ENCODE results near the gene CBFA2T3. TPM values are rescaled to one million over a fixed set of nuclear protein-coding genes. Genes with fewer than 3 reads are reported as not detected.
A peak's percentile ranks its signal among the peaks of the same experiment; 100 is the strongest.

Gene CBFA2T3
- total and polyA plus RNA-seq, 2 of the 8 experiments (the other 6 are each of a cell fraction or from before 2014, with no cell fraction given), result 0.51 to 1.3 TPM

DNA sequence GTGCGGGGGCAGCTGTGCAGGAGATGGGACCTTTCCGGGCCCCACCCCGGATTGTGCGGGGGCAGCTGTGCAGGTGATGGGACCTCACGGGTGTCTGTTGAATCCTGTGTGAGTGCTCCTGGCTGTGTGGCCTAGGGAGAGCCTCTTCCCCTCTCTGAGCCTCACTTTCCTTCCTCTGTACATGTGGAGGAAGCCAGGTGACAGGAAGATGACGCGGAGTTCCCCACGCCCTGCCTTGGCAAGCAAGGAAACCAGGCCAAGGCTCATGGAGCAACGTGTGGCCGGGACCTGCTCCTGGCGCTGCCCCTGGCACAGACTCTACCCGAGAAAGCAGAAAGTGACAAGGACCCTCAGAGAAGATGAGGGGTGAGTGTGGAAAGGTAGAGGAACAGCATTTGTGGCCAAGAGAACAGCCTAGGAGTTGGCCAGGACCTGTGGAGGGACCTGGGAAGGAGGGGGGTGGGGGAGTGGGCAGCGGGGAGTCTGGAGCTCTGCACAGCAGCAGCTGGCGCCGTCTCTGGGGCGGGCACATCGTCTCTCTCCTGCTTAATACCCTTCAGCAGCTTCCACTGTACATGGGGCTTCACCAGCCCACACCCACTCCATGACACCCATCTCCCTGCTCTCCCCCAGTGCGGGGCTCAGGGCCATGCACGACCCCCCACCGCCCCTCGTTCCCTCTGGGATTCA is 72.2 kb downstream of the CBFA2T3 start:
- peak overlapping the region; percentile 63; the same call in 1 of the 2 replicates for H4K8ac ChIP-seq (ENCODE audit: extremely low read depth, insufficient read depth, low read length)
- H3K27ac ChIP-seq (ENCODE audit: low read depth, low read length), result no peak overlapping the region
- H2BK20ac ChIP-seq (ENCODE audit: low read length), result no peak overlapping the region
- ChIA-PET CTCF (ENCODE audit: partially characterized antibody) (interaction anchor here (0.7 to 1.3 kb wide), 6 partner anchors 18 to 262 kb away, joined by 3 read pairs; no protein-coding TSS in a partner anchor), POLR2A (ENCODE audit: partially characterized antibody) (interaction anchor here (1.3 kb wide), 1 partner anchor 47 kb away, joined by 5 read pairs; the partner anchor contains the start of gene TRAPPC2L)
- no peaks in the 10 kb centered on the region for H3K36me3 ChIP-seq (ENCODE audit: control insufficient read depth in 2 of 4, insufficient read depth in 4 of 4, low read length in 3 of 4)
- H2AFZ ChIP-seq (ENCODE audit: low read length), result no peak overlapping the region
- no peak overlapping the region for H4K91ac ChIP-seq (replicated peaks; ENCODE audit: insufficient read length, low read length)
- H4K20me1 ChIP-seq (replicated peaks in 1 of 2; ENCODE audit: control insufficient read depth in 1 of 2, insufficient read depth in 2 of 2, low read length in 2 of 2), result peaks cover 0 to 2% of the 10 kb centered on the region in 2 experiments
- H3K23me2 ChIP-seq (ENCODE audit: low read depth, low read length), result no peaks in the 10 kb centered on the region
- H3K27me3 ChIP-seq (replicated peaks in 1 of 4; ENCODE audit: control insufficient read depth in 3 of 4, extremely low read depth in 1 of 4, insufficient read depth in 3 of 4, low read length in 3 of 4), result no peaks in the 10 kb centered on the region
- H3K4me2 ChIP-seq (ENCODE audit: insufficient read depth in 1 of 2, low read depth in 2 of 2, low read length in 2 of 2), result 0 out of 4 replicates have a peak overlapping the region, but pooled peaks of 1 of the 2 experiments have one; percentile 6
- no peak overlapping the region for H3K4ac ChIP-seq (replicated peaks; ENCODE audit: insufficient read length, low read depth, low read length)
- H3K9me3 ChIP-seq (ENCODE audit: insufficient read depth in 2 of 2, low read depth in 1 of 2, low read length in 1 of 2), result no peaks in the 10 kb centered on the region
- H3K9ac ChIP-seq (replicated peaks in 1 of 4; ENCODE audit: extremely low read depth in 1 of 4, low read depth in 3 of 4, low read length in 3 of 4), result no peak overlapping the region
- H3K79me1 ChIP-seq (ENCODE audit: low read depth, low read length), result no peaks in the 10 kb centered on the region
- no peak overlapping the region for H3K23ac ChIP-seq (ENCODE audit: insufficient read length)
- no peak overlapping the region for H3K56ac ChIP-seq (replicated peaks; ENCODE audit: insufficient read length, low read depth, low read length)
- H2BK120ac ChIP-seq (replicated peaks; ENCODE audit: low read depth, low read length), result no peak overlapping the region
- no peak overlapping the region for H2AK5ac ChIP-seq (ENCODE audit: low read depth, low read length)
- H2BK15ac ChIP-seq (ENCODE audit: low read length), result peak overlapping the region; percentile 25
- no peaks in the 10 kb centered on the region for H3K79me2 ChIP-seq (ENCODE audit: control insufficient read depth in 1 of 2, insufficient read depth in 2 of 2, low read length in 2 of 2)
- DNase-seq (ENCODE audit: low read depth in 1 of 2, low spot score in 2 of 2) (no peak), FAIRE-seq (no peak)
- no peak overlapping the region; the same call in 1 of the 2 replicates for H3K18ac ChIP-seq (ENCODE audit: extremely low read depth, low read length)
- no peak overlapping the region for H4K5ac ChIP-seq (ENCODE audit: insufficient read length, low read depth, low read length)
- 0 out of 2 replicates have a peak overlapping the region, but pooled peaks have one; percentile 24 for H2BK5ac ChIP-seq (ENCODE audit: low read depth, low read length)
- WGBS, 2 experiments (ENCODE audit: extremely low coverage in 1 of 2, insufficient coverage in 1 of 2, insufficient read length in 1 of 2, insufficient replicate concordance in 2 of 2, low coverage in 1 of 2, low lambda C conversion rate in 2 of 2, missing lambda C conversion rate in 1 of 2), result 88% methylated on average over 17 of the region's 21 CpGs; no CpG with 5 or more reads in 1 of the 2 experiments
- no peak overlapping the region for H3K14ac ChIP-seq (ENCODE audit: insufficient read length)
- peaks cover 0 to 8% (median 4%) of the 10 kb centered on the region in 4 experiments; a peak in 3 of 7 replicates for H3K4me1 ChIP-seq (replicated peaks in 1 of 4; ENCODE audit: control insufficient read depth in 3 of 4, insufficient read depth in 4 of 4, low read length in 3 of 4)
- no peak overlapping the region; a peak in 1 of 8 replicates for H3K4me3 ChIP-seq (ENCODE audit: extremely low read depth in 1 of 4, insufficient read depth in 2 of 4, low read depth in 3 of 4, low read length in 4 of 4)
- peak overlapping the region; percentile 72; the same call in 1 of the 2 replicates for H2BK12ac ChIP-seq (ENCODE audit: low read depth, low read length)
- TF ChIP-seq KDM5A (IDR thresholded peaks at IDR 0.05; ENCODE audit: low read length) (no peak), RNF2 (IDR thresholded peaks at IDR 0.05; ENCODE audit: borderline replicate concordance, low read depth, low read length, missing control alignments, poor library complexity, severe bottlenecking) (no peak), CTBP2 (IDR thresholded peaks at IDR 0.05; ENCODE audit: borderline replicate concordance, insufficient read depth, insufficient read length, low read length) (no peak), POLR2AphosphoS5 (IDR thresholded peaks at IDR 0.05; ENCODE audit: low read depth, low read length) (no peak), ZNF274 (IDR thresholded peaks at IDR 0.05; ENCODE audit: borderline replicate concordance, extremely low read depth, low read length) (no peak), POU5F1 (IDR thresholded peaks at IDR 0.05; ENCODE audit: low read depth, low read length) (no peak), SRF (IDR thresholded peaks at IDR 0.05; ENCODE audit: low read depth, low read length) (no peak)
- TF ChIP-seq, protein P1, sequence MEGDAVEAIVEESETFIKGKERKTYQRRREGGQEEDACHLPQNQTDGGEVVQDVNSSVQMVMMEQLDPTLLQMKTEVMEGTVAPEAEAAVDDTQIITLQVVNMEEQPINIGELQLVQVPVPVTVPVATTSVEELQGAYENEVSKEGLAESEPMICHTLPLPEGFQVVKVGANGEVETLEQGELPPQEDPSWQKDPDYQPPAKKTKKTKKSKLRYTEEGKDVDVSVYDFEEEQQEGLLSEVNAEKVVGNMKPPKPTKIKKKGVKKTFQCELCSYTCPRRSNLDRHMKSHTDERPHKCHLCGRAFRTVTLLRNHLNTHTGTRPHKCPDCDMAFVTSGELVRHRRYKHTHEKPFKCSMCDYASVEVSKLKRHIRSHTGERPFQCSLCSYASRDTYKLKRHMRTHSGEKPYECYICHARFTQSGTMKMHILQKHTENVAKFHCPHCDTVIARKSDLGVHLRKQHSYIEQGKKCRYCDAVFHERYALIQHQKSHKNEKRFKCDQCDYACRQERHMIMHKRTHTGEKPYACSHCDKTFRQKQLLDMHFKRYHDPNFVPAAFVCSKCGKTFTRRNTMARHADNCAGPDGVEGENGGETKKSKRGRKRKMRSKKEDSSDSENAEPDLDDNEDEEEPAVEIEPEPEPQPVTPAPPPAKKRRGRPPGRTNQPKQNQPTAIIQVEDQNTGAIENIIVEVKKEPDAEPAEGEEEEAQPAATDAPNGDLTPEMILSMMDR (IDR thresholded peaks at IDR 0.05; ENCODE audit: control extremely low read depth in 1 of 3, insufficient read depth in 1 of 3, low read depth in 1 of 3, low read length in 3 of 3), result no peak
